HG03196 (cell line): Measurements from ENCODE around the gene CCDC40.

ENCODE experiments used
- ATAC-seq: cut with Tn5 transposase; IDR thresholded peaks from one replicate; pipeline ENCODE4 v1.9.1; 2021; ENCODE audit not compliant: unreplicated experiment

Gene CCDC40

GRCh38 chr17:79997011-79997660 is 39.3 kb upstream of the CCDC40 start:
- ATAC-seq = peak; percentile 48

- no peak for ATAC-seq
These were observed 36.3 kb upstream of the CCDC40 start for GRCh38 chr17:80000136-80000535.

- no peak for ATAC-seq
These were observed 35.3 kb upstream of the CCDC40 start for GRCh38 chr17:80000981-80001775.

- ATAC-seq = no peak
These were observed 34.3 kb upstream of the CCDC40 start for GRCh38 chr17:80002070-80002641.

GRCh38 chr17:80002690-80003490 is 33.6 kb upstream of the CCDC40 start:
- no peak for ATAC-seq

- ATAC-seq = no peak
These were observed 32.5 kb upstream of the CCDC40 start for GRCh38 chr17:80003969-80004368.

- no peak for ATAC-seq
These were observed 30.8 kb upstream of the CCDC40 start for GRCh38 chr17:80005360-80006338.

- ATAC-seq = no peak
These were observed 30.1 kb upstream of the CCDC40 start for GRCh38 chr17:80006339-80006720.

GRCh38 chr17:80006811-80007752 is 29.4 kb upstream of the CCDC40 start:
- ATAC-seq = no peak

- no peak for ATAC-seq
These were observed 28.5 kb upstream of the CCDC40 start for GRCh38 chr17:80007939-80008338.

- ATAC-seq = no peak
These were observed 28.0 kb upstream of the CCDC40 start for GRCh38 chr17:80008383-80008840.

GRCh38 chr17:80008848-80009247 is 27.6 kb upstream of the CCDC40 start:
- ATAC-seq = no peak

- no peak for ATAC-seq
These were observed 26.8 kb upstream of the CCDC40 start for GRCh38 chr17:80009391-80010282.

GRCh38 chr17:80010283-80010858 is 26.1 kb upstream of the CCDC40 start:
- no peak for ATAC-seq

GRCh38 chr17:80011989-80012555 is 24.4 kb upstream of the CCDC40 start:
- ATAC-seq = no peak

- ATAC-seq = no peak
These were observed 23.4 kb upstream of the CCDC40 start for GRCh38 chr17:80012765-80013741.
